NOMO-1 treated with DMSO at 0.1 percent for 48 hours (cell line): ENCODE data around the gene SVBP.
A peak's percentile ranks its signal among the peaks of the same experiment; 100 is the strongest.

ENCODE experiments used
- DNase-seq: peaks from one replicate; lab custom pipeline; 2025; ENCODE audit not compliant: unreplicated experiment; lab: John Stamatoyannopoulos, UW

The SVBP gene

DNA sequence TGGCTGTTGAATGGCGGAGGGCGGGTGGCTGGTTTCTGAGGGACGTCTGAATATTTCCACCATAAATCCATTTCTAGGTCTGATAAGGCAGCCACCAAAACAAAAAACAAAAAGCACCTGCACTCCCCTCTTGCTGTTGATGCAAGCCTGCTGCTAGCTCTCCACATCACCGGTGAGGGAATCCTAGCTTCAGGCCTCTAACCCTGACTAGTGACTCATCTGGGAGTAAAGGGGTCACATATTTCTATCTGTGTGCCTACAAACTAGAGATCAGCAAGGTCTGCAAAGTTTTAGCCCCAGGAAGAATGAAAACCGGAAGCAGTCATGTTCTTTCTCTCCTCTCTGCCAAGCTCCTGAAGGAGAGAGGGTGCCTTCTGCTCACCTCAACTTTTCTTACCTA lies 10.6 kb downstream of the SVBP start:
- no peak for DNase-seq

- no peak for DNase-seq
Observed at GRCh38 chr1:42806171-42806570, 11.0 kb downstream of the SVBP start.

DNA sequence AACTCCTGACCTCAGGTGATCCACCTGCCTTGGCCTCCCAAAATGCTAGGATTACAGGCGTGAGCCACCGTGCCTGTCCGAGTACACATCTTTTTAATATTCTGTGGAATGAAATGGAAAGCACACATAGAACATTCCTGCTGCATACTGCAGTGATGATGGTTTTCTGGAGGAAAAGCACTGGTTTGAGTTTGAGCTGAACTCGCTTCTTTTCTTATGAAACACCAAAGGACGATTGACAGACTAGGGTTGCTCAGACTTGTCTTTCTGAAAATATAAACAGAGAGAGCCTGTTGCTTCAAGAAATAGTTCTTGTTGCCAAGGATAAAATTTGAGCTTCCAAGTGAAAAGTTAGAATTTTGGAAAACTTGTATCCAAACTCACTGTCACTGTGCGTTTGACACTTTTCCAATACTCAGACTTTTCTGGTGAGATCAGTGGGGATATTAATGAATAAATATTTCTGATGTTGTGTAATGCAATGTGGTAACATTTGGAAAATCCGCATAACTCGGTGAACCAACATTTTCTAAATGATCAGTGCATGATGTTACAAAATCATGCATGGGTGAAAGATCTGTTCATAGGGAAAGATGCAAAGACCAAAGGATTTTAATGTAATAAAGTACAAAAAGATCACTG lies 15.2 kb downstream of the SVBP start:
- DNase-seq: no peak

- no peak for DNase-seq
Observed at GRCh38 chr1:42797979-42798378, 19.2 kb downstream of the SVBP start.

GRCh38 chr1:42797414-42797813 lies 19.8 kb downstream of the SVBP start:
- no peak for DNase-seq

GRCh38 chr1:42793824-42794223 lies 23.4 kb downstream of the SVBP start:
- DNase-seq: no peak

DNA sequence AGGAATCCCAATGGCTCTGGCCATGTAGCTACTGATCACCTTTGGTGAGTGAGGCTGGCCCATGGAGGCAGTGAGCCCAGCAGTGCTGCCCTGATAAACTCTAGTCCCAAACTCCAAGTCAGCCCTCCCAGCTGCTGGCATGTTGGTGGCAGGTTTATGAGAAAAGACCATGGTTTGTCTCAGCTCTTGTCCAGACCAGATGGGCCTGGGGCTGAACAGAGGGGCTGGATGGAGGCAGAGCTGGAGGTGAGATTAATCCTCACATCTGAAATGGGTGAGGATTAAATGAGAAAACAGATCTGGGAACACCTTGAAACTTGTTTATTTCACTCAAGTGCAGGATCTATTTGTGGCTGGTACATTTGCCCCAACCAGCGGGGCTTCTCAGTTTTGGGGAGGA lies 29.2 kb downstream of the SVBP start:
- DNase-seq: no peak

DNA sequence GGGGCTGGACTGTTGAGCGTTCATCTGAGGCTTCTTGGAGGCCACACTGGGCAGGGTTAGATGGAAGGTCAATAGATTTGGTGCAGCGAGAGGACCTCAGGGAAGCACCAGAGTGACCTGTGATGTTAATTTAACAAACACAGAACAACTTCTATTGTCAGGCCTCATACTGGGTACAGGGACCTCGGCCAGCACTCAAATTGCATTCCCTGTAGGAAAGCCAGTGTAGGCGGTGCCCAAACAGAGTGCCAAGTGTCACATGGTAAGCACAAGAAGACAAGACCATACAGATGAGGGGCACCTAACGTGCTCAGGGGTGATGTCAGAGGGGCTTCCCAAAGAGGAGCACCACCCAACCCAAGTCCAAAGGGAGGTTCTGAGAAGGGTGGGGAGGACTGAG lies 31.1 kb downstream of the SVBP start:
- DNase-seq: no peak

DNA sequence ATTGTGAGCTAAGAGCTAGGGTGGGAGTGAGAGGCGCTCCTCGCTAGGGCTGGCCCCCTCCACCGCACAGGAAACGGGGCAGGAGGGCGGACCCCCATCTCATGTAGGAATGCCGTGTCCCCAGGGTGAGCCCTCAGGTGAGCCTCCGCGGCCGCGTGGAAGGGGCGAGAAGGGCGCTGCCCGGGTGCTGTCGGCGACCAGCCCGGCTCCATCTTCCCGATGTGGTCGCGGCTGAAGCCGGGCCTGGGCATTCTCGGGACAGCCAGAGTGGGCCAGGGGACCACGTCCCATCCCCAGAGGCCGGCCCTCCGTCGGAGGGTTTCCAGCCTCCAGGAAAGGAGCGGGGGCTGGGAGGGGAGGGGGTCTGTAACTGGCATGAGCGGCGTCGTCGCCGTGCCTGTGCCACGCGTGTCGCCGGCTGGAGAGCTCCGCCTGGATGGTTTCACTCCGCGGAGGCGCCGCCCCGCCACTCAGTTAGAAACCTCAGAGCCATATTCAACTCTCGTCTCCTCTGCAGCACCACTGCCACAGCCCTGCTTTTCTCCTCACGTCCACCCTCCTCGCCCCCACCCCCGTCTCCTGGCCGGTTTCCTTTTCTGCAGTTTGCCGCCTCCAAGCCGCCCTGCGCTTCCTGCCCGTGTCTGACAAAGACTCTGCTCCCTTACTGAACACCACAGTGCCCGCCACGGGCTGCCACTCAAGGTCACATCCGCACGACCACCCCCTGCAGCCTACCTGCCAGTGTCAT lies 32.1 kb downstream of the SVBP start, which contains the start of gene TMEM269:
Gene TMEM269, plus strand, starts transcription at position 46 of the 748 bp plus-strand sequence. CDS start 4,903 bp downstream, outside the sequence.
- no peak for DNase-seq

DNA sequence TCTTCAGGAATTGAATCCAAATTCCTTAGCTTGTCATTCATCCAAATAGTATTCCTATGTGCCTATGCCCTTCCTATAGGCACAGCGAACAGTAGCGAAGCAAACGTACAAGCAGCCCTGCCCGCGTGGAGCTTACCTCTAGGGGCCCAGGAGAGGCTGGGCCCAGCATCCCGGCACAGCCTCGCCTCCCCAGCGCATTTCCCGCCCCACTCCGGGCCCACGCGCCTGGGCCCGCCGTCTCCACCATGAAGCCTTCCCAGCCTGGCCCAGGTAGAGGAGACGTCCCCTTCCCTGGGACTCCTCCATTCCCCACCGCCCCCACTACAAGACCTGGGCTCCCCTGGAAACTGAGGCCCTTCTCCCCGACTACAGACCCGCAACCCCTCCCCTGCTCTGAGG lies 32.7 kb downstream of the SVBP start:
- DNase-seq: no peak

- no peak for DNase-seq
Observed at GRCh38 chr1:42783092-42783491, 34.1 kb downstream of the SVBP start.

- DNase-seq: no peak
Observed at GRCh38 chr1:42780176-42780575, 37.0 kb downstream of the SVBP start.

- DNase-seq: no peak
Observed at GRCh38 chr1:42779725-42780124, 37.5 kb downstream of the SVBP start.

DNA sequence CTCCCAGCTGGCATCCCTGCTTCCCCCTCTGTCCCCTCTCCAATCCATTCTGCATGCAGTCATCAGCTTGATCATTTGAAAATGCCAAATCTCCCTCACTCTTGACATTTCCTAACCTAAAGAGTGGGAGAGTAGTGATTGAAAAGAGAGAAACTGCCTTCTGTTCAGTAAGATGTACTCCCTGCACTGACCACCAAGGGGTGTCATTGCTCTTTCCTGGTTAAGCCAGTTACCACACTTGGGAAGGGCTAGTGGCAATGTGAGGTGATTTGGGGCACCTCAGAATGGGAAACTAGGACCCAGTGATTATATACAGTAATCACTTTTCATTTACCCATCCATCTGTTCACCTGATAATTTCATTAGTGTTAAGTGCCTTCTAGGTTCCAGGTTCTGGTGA lies 39.3 kb downstream of the SVBP start:
- peak; percentile 19 for DNase-seq

- no peak for DNase-seq
Observed at GRCh38 chr1:42776502-42776901, 40.7 kb downstream of the SVBP start.

- no peak for DNase-seq
Observed at GRCh38 chr1:42774928-42775526, 42.2 kb downstream of the SVBP start.

- no peak for DNase-seq
Observed at GRCh38 chr1:42773420-42773819, 43.8 kb downstream of the SVBP start.

DNA sequence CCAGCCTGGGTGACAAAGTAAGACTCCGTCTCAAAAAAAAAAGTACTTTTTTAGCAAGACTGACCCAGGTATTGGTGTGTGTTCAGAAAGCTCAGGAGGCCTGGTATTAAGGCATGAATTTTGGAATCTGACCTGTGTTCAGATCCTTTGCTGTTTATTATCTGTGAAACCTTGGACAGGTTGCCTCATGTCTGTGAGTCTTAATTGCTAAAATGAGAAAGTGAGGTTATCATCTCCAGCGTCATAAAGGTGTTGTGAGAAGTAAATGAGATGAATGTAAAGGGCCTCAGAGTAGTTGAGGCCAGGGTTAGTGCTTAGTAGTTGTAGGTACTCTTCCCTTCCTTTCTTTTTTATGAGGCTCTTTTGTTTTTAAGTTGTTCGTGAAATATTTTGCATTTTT lies 47.4 kb downstream of the SVBP start:
- DNase-seq: no peak

GRCh38 chr1:42768172-42768571 lies 49.0 kb downstream of the SVBP start:
- no peak for DNase-seq

DNA sequence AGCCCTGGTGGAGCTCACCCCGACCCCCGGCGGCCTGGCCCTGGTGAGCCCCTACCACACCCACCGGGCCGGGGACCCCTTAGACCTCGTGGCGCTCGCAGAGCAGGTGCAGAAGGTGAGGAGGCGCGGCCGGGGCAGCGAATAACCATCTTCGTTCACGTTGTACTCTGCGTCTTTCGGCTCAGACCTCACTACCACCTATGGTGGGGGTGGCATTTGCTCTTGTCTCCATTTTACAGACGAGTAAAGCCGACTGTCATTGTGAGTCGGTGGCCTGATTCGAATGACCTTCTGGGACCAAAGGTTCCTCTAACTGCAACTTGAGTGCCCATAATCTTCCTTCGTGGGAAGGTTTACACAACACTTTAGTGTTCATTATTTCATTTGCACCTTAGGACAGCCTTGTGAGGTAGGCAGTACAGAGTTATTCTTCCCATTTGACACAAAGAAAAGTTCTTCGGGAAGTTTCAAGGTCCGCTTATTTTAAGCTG lies 49.6 kb downstream of the SVBP start:
- no peak for DNase-seq

- DNase-seq: peak; percentile 98
Observed at GRCh38 chr1:42766741-42767509, 50.3 kb downstream of the SVBP start, which contains the start of the genes C1orf50 and P3H1. C1orf50 (plus strand) TSS chr1:42767249; CDS start chr1:42767312, 63 bp downstream. P3H1 (minus strand) TSS chr1:42767028; CDS start chr1:42766971, 57 bp downstream.
